HG03039 (cell line): ENCODE measurements around the gene GRM4.
"Not testable (repeated sequence)": the region's sequence is repeated elsewhere in the genome, so short reads cannot be mapped to it uniquely, and the experiment has no call there.

Experiments
- ATAC-seq: cut with Tn5 transposase; IDR thresholded peaks from one replicate; pipeline ENCODE4 v1.9.1; 2021; ENCODE audit warnings: mild to moderate bottlenecking, moderate library complexity; ENCODE audit not compliant: unreplicated experiment

The GRM4 gene

DNA sequence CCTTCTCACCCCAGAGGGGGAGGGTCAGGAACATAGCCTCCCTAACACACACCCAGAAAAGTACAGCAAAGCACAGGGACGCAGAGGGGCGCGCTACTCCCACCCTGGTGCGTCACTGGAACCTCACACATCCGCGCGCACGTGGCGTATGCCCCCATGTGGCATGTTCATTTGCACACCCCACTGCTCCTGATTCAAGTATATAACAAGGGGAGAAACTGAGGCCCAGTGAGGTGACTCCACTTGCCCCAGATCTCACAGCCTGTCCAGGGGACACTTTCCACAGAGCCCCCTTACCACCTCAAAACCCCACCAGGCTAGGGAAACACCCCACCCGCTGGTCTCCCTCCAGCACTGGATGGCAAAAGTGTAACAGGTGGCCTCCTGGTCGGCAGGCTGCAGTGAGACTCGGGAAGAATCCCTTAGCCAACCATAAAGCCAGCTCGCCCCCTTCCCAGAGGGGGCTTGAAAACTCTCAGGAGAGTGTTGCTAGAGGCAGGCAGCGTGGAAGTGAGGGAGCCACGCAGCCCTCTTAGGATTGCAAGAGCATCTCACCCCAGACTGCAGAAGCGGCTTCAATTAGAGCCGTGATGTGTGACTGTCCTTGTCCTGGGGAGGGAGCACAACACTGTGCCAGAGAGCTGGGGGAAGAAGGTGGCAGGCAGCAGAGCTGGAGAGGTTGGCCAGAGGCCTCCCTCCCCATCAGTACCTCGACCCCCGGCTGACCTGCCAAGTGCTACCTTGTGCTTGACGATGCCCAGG lies at the start of gene GRM4:
Gene GRM4, minus strand, starts transcription at position 67 of the 762 bp plus-strand sequence. CDS start 12,591 bp downstream, outside the sequence.
- no peak for ATAC-seq

- ATAC-seq, result no peak
These were observed 48.9 kb upstream of the GRM4 start for GRCh38 chr6:34194772-34195171.

GRCh38 chr6:34190504-34191122 lies 44.7 kb upstream of the GRM4 start:
- no peak for ATAC-seq

DNA sequence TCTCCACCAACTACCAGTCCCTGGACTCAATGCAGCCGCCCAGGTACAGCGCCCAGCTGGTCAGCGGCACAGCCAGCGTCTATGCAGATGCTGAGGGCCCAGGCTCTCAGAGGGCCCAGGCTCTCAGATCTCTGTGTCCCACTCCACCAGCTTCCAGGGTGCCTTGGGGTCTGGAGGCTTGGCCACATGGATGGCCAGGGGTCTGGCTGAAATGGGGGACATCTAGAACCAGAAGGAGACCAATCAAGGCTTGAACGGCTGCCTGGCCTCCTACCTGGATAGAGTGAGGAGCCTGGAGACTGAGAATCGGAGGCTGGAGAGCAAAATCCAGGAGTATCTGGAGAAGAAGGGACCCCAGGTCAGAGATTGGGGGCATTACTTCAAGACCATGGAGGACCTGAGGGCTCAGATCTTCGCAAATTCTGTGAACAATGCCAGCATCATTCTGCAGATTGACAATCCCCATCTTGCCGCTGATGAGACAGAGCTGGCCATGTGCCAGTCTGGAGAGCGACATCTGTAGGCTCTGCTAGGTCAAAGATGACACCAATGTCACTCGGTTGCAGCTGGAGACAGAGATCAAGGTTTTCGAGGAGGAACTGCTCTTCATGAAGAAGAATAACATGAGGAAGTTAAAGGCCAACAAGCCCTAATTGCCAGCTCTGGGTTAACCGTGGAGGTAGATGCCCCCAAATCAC lies 44.1 kb upstream of the GRM4 start:
- no peak for ATAC-seq

DNA sequence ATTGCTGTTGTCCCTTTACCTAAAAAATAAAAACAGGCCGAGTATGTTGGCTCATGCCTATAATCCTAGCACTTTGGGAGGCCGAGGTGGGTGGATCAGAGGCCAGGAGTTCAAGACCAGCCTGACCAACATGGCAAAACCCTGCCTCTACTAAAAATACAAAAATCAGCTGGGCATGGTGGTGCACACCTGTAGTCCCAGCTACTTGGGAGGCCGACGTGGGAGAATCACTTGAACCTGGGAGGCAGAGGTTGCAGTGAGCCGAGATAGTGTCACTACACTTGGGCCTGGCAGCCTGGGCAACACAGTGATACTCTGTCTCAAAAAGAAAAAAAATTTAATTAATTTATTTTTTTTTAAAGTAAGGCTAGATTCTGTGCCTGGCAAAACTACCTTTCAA lies 38.8 kb upstream of the GRM4 start:
- ATAC-seq, result not testable (repeated sequence)

DNA sequence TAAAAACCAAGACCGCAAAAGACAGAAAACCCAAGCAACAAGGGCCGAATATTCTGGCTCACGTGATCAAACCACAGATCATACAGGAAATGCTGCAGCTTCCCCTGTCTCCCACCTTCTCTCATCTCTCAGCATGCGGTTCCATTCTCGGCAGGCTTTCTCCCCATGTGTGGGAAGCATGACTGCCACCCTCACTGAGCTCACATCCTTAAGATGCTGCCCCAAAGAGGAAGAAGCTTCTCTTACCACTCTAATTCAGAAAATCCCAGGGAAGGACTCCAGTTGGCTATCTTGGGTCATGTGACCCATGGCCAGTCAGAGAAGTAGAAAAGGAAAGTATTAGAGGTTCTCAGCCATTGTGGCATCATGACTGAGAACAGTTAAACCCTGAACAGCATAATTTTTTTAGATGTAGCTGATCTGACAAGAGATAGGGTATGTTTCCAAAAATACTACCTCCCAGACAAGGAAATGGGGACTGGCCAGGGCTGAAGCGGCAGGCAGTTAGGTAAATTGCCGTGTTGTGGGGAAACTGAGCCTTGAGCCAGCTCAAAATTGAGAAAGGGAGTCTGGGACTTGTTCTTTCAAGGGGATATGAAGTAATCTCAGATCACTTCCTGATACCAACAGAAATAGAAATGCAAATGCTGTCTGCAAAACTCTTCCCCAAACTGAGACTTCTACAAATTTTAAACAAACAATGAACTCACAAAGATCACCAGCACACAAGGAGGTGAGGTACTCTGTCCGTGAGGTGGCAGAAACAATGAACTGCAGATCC lies 37.1 kb upstream of the GRM4 start:
- ATAC-seq, result no peak

DNA sequence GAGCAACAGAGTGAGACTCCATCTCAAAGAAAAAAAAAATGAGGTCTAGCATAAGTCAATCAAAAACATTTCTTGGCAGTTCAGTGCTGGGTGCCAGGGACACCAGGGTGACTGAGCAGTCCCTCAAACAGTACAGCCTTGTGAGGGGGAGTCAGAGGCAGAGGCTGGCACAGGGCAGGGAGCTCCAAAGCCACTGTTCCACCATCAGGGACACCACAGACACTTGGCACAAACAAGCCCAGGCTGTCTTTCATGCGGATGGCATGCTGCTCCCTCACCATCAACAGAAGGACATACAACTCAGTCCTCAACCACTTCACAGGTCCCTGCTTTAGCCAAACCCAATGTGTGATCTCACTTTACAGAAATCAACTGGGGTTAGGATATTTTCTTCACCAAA lies 36.0 kb upstream of the GRM4 start:
- no peak for ATAC-seq

DNA sequence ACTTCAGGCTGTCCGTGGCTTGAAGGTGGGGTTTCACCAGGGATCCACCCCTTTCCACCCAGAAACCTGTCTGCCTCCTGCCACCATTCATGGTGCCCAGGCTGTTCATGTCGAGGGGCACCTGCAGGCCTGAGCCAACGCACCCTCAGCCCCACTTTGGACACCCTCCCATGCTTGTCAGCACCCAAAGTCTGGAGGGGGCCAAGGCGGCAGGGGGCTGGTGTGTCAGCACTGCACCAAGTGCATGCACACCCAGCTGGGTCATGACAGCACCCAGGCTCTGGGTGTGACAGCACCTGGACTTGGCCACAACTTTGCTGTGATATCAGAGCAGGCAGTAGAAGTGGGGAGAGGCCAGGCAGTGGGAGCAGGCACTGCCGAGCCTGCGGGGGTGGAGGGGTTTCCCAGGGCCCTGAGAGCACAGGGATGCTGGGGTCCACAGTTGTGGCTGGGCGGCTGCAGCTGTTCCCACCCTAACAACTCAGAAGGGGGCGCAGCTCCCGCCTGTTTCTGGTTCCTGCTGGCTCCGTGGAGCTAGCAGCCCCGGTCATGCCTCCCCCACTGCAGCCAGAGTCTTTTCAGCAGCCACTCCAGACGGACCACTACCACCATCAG lies 33.3 kb upstream of the GRM4 start:
- no peak for ATAC-seq

GRCh38 chr6:34178357-34179105 lies 32.6 kb upstream of the GRM4 start:
- ATAC-seq, result no peak

DNA sequence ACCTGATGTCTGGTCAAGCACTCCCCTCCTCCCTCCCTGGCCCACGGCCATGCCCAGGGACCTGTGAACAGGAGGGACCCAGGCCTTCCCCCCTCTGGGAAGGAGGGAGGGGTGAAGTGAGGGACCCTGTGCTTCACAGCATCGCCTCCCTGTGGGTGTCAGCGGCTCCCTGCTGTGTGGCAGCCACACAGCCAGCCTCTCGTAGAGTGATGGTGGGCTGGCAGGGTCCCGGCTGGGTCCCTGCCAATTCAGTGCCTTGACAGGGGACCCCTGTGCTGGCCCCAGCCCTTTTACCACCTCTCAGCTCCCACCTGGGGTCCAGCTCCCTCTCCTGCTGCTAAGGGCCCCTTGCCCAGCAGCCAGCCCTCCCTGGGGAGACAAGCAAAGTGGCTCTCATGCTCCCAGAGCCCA lies 31.3 kb upstream of the GRM4 start:
- ATAC-seq, result no peak

DNA sequence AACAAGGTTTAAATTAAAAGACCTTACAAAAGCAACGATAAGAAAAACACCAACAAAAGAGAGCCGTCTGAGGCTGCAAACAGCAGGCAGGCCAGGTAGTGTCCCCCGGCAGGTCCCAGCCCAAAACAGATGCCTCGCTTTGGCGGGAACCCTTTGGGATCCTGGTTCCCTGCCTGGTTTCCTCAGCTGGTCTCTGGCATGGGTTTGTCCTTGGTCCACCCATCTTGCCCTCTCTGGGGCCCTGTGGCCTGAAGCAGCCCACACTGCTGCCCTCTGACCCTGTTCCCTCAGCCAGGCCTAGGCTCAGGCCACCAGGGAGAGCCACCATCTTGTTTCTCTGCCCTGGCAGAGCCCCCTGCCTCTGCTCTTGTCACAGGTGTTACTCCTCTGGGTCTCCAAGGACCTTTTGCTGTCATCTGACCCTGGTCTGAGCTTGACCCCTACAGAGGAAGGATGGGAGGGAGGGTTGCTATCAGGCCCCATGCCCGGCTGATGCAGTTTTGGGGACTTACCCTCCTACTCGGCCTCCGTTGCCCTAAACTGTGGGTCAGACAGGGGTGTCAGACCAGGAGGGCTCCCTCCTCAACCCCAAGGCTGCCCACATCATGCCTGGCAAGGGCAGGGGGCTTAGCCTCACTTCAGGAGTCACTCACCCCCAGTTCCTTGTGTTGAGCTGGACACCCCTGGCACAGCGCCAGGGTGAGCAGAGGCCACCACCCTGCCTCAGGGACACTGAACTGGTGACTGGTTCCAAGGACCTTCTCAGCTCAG lies 30.6 kb upstream of the GRM4 start:
- no peak for ATAC-seq

- no peak for ATAC-seq
These were observed 29.0 kb upstream of the GRM4 start for GRCh38 chr6:34174846-34175399.

- ATAC-seq, result no peak
These were observed 27.3 kb upstream of the GRM4 start for GRCh38 chr6:34172961-34173775.

DNA sequence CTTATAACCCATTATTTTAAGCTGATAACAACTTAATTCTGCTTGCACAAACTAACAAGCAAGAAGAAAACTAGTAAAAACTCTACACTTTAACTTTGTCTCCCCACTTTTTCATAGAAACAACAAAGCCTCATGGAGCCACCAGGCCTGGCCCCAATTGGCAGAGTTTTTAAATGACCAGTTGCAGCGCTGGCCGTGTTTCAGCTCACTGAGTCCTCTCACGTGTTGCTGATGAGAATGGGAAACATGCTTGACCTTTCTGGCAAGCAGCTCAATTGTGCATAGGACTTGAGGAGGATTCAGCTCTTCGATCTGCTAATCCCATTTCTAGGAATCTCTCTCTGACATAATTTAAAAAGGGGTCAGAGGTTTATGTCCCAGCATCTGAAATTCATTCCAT lies 24.5 kb upstream of the GRM4 start:
- ATAC-seq, result no peak

- ATAC-seq, result no peak
These were observed 24.0 kb upstream of the GRM4 start for GRCh38 chr6:34169897-34170296.

GRCh38 chr6:34161857-34162515 lies 16.1 kb upstream of the GRM4 start:
- ATAC-seq, result no peak

GRCh38 chr6:34159844-34160243 lies 14.0 kb upstream of the GRM4 start:
- ATAC-seq, result no peak

DNA sequence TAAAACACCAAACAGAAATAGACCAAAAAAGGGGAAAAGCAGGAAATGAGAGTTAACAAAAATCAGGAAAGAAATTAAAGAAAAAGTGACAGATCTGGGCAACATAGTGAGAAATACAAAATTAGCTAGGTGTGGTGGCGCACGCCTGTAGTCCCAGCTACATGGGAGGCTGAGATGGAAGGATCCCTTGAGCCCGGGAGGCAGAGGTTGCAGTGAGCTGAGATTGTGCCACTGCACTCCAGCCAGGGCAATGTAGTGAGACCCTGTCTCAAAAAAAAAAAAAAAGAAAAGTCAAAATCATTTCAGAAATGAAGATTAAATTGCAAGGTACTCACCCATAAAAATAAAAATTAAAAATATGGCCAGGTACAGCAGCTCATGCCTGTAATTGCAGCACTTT lies 13.0 kb upstream of the GRM4 start:
- no peak for ATAC-seq
